Activated CD8-positive, alpha-beta T cell treated with anti-CD3 and anti-CD28 coated beads for 36 hours (primary cell): ENCODE measurements around the gene ARL6IP5. TPM values are rescaled to one million over a fixed set of nuclear protein-coding genes. Genes with fewer than 3 reads are reported as not detected.

ENCODE experiments used
- ATAC-seq: fragments of 200-7000 bp; cut with Tn5 transposase; one replicate; pipeline ENCODE4 v1.10.0; 2021; ENCODE audit warnings: mild to moderate bottlenecking, moderate library complexity
- CTCF ChIA-PET: fragments of 350-600 bp; sonication (Branson Sonifier 250); formaldehyde crosslinking; loops from one replicate; lab custom pipeline; 2021; ENCODE audit warnings: antibody characterized with exemption; lab: Charles Lee
- POLR2A ChIA-PET: fragments of 350-600 bp; sonication (Branson Sonifier 250); formaldehyde crosslinking; loops from one replicate; lab custom pipeline; 2021; ENCODE audit warnings: antibody characterized with exemption; lab: Charles Lee
- DNase-seq: peaks from one replicate; pipeline ENCODE4 v3.0.0-alpha.2; 2020
- H3K27ac Mint-ChIP-seq: one replicate; pipeline ENCODE4 v1.8.0; 2021; ENCODE audit warnings: mild to moderate bottlenecking, mixed read lengths
- H3K27me3 Mint-ChIP-seq: one replicate; pipeline ENCODE4 v1.8.0; 2021; ENCODE audit warnings: mixed read lengths
- H3K36me3 Mint-ChIP-seq: one replicate; pipeline ENCODE4 v1.8.0; 2021; ENCODE audit warnings: low read depth, mixed read lengths
- H3K4me1 Mint-ChIP-seq: one replicate; pipeline ENCODE4 v1.8.0; 2021; ENCODE audit warnings: low read depth, mixed read lengths
- H3K4me3 Mint-ChIP-seq: one replicate; pipeline ENCODE4 v1.8.0; 2021; ENCODE audit warnings: mild to moderate bottlenecking, moderate library complexity, mixed read lengths
- H3K9me3 Mint-ChIP-seq: one replicate; pipeline ENCODE4 v1.8.0; 2021; ENCODE audit warnings: mixed read lengths
- CTCF ChIP-seq: fragments of 200-600 bp; IDR thresholded peaks from one replicate; pipeline ENCODE4 v1.8.0; 2022; ENCODE audit warnings: antibody characterized with exemption, mild to moderate bottlenecking
- intact Hi-C: fragments of 100-400 bp; cut with micrococcal nuclease; formaldehyde crosslinking; loops from one replicate; pipeline ENCODE4 v1.10.0; 2022
- total RNA-seq, 2 experiments: library from RNA; stranded (reverse); gene quantifications; one replicate each; pipeline ENCODE4 v1.2.3, GENCODE V29; 2021

Gene ARL6IP5
- total RNA-seq, 2 experiments from 2014 or later, result 72.7 to 74.2 TPM

- Mint-ChIP-seq H3K4me3 (no peak overlapping the region), H3K9me3 (no peaks in the 10 kb centered on the region), H3K27me3 (peaks cover 4% of the 10 kb centered on the region), H3K36me3 (no peaks in the 10 kb centered on the region), H3K4me1 (no peaks in the 10 kb centered on the region), H3K27ac (no peak overlapping the region)
- ATAC-seq, result no peak
- ChIA-PET POLR2A (no interaction called here), CTCF (no interaction called here)
- DNase-seq, result no peak
- TF ChIP-seq CTCF, result no peak
- intact Hi-C loops, result no loop called here
Observed at GRCh38 chr3:69142090-69142489, 57.4 kb downstream of the ARL6IP5 start.

GRCh38 chr3:69142797-69143454 is 58.2 kb downstream of the ARL6IP5 start:
- CTCF ChIA-PET, result no interaction called here

GRCh38 chr3:69143612-69144011 is 58.9 kb downstream of the ARL6IP5 start:
- CTCF ChIA-PET, result interaction anchor here (1.9 kb wide), 1 partner anchor 267 kb away, joined by 4 read pairs; no protein-coding TSS in a partner anchor
- H3K27me3 Mint-ChIP-seq, result peaks cover 4% of the 10 kb centered on the region
- H3K4me1 Mint-ChIP-seq, result no peaks in the 10 kb centered on the region
- POLR2A ChIA-PET, result no interaction called here
- TF ChIP-seq CTCF, result no peak
- intact Hi-C loops, result no loop called here
- ATAC-seq, result no peak
- no peak overlapping the region for H3K4me3 Mint-ChIP-seq
- no peak for DNase-seq
- H3K9me3 Mint-ChIP-seq, result no peaks in the 10 kb centered on the region
- no peak overlapping the region for H3K27ac Mint-ChIP-seq
- H3K36me3 Mint-ChIP-seq, result no peaks in the 10 kb centered on the region

More at GRCh38 chr3:69142797-69143454, 58.2 kb downstream of the ARL6IP5 start:
- TF ChIP-seq CTCF, result no peak
- DNase-seq (no peak), ATAC-seq (no peak)
- no peaks in the 10 kb centered on the region for H3K9me3 Mint-ChIP-seq
- H3K4me1 Mint-ChIP-seq, result no peaks in the 10 kb centered on the region
- intact Hi-C loops, result no loop called here
- peaks cover 4% of the 10 kb centered on the region for H3K27me3 Mint-ChIP-seq
- no peaks in the 10 kb centered on the region for H3K36me3 Mint-ChIP-seq
- H3K27ac Mint-ChIP-seq, result no peak overlapping the region
- POLR2A ChIA-PET, result no interaction called here
- H3K4me3 Mint-ChIP-seq, result no peak overlapping the region

- H3K36me3 Mint-ChIP-seq, result no peaks in the 10 kb centered on the region
- H3K27me3 Mint-ChIP-seq, result peaks cover 4% of the 10 kb centered on the region
- CTCF ChIA-PET, result interaction anchor here (1.7 to 2.1 kb wide), 5 partner anchors 14 to 265 kb away, joined by 4 to 13 read pairs (median 9); no protein-coding TSS in a partner anchor
- H3K4me1 Mint-ChIP-seq, result no peaks in the 10 kb centered on the region
- no peak for DNase-seq
- POLR2A ChIA-PET, result no interaction called here
- ATAC-seq, result no peak
- no peak overlapping the region for H3K4me3 Mint-ChIP-seq
- H3K27ac Mint-ChIP-seq, result no peak overlapping the region
- no peak for TF ChIP-seq CTCF
- intact Hi-C loops, result no loop called here
- H3K9me3 Mint-ChIP-seq, result no peaks in the 10 kb centered on the region
Observed at GRCh38 chr3:69144631-69145245, 60.0 kb downstream of the ARL6IP5 start.

GRCh38 chr3:69145688-69146087 is 61.0 kb downstream of the ARL6IP5 start:
- DNase-seq (no peak), ATAC-seq (no peak)
- intact Hi-C loops, result no loop called here
- CTCF ChIA-PET, result interaction anchor here (1.7 to 2.1 kb wide), 5 partner anchors 13 to 265 kb away, joined by 4 to 13 read pairs (median 9); no protein-coding TSS in a partner anchor
- TF ChIP-seq CTCF, result no peak
- H3K27me3 Mint-ChIP-seq, result peaks cover 4% of the 10 kb centered on the region
- H3K9me3 Mint-ChIP-seq, result no peaks in the 10 kb centered on the region
- H3K36me3 Mint-ChIP-seq, result no peaks in the 10 kb centered on the region
- H3K27ac Mint-ChIP-seq, result no peak overlapping the region
- no peak overlapping the region for H3K4me3 Mint-ChIP-seq
- no peaks in the 10 kb centered on the region for H3K4me1 Mint-ChIP-seq
- POLR2A ChIA-PET, result no interaction called here
